ENCODE measurements around the gene C1QTNF4. TPM values are rescaled to one million over a fixed set of nuclear protein-coding genes. Genes with fewer than 3 reads are reported as not detected.

The C1QTNF4 gene
- total RNA-seq, 1 experiment from 2014 or later, result 5.7 TPM

DNA sequence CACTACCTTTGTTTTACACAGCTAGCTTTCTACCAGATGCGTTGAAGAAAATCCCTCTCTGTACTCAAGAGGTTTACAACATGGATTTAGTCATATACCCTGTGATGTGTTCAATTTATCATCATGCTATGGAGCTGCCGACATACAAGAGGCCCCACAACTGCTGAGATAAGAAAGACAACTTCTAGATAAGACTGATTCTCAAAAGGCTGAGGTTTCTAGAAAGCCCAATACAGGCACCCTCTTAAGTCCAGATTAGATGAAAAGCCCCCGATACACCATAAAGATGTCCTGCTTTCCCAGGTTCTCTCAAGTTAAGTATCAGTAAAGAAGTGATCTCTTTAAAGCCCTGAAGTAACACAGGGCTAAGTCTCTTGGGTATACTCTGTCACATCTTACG is 33.8 kb upstream of the C1QTNF4 start:
- Histone ChIP-seq H2BK120ac (ENCODE audit: low read depth, low read length, poor library complexity, severe bottlenecking) (no peak overlapping the region), H3K4me1 (ENCODE audit: insufficient read depth, low read length) (no peaks in the 10 kb centered on the region), H3K27ac (ENCODE audit: insufficient read length, low read depth, low read length) (no peak overlapping the region), H2BK12ac (ENCODE audit: insufficient read length, low read depth, low read length) (no peak overlapping the region), H2BK20ac (ENCODE audit: low read depth, low read length, poor library complexity, severe bottlenecking) (no peak overlapping the region), H3K56ac (ENCODE audit: insufficient read length, low read depth, low read length) (no peak overlapping the region), H2BK5ac (ENCODE audit: insufficient read length, low read length) (no peak overlapping the region), H2AFZ (ENCODE audit: low read length) (no peak overlapping the region), H3K4ac (ENCODE audit: low read depth, low read length) (no peak overlapping the region), H4K5ac (ENCODE audit: insufficient read length, low read depth, low read length) (no peak overlapping the region), H3K79me2 (ENCODE audit: insufficient read depth, low read length) (no peaks in the 10 kb centered on the region), H3K18ac (ENCODE audit: insufficient read length, low read depth, low read length) (no peak overlapping the region), H2BK15ac (ENCODE audit: low read depth, low read length) (no peak overlapping the region), H3K9ac (ENCODE audit: extremely low read depth, insufficient read length, low read length) (no peak overlapping the region), H3K27me3 (ENCODE audit: insufficient read depth, low read length) (no peaks in the 10 kb centered on the region), H3K79me1 (ENCODE audit: insufficient read depth, low read depth, low read length, poor library complexity, severe bottlenecking) (no peaks in the 10 kb centered on the region), H3K23me2 (ENCODE audit: insufficient read length, low read depth, low read length, poor library complexity, severe bottlenecking) (no peaks in the 10 kb centered on the region), H3K4me2 (ENCODE audit: insufficient read depth, insufficient read length, low read length) (no peak overlapping the region), H4K20me1 (ENCODE audit: control insufficient read depth, insufficient read depth, insufficient read length) (no peaks in the 10 kb centered on the region), H3K14ac (ENCODE audit: insufficient read depth, low read length) (no peak overlapping the region), H3T11ph (ENCODE audit: low read length) (no peak overlapping the region), H4K8ac (replicated peaks; ENCODE audit: insufficient read length, low read depth, low read length) (no peak overlapping the region), H2AK5ac (ENCODE audit: insufficient read length, low read length) (no peak overlapping the region), H3K9me3 (ENCODE audit: control insufficient read depth, low read depth, low read length) (no peaks in the 10 kb centered on the region), H3K23ac (ENCODE audit: insufficient read length, low read depth, low read length) (no peak overlapping the region), H4K91ac (ENCODE audit: insufficient read length, low read depth, low read length) (no peak overlapping the region)
- Mint-ChIP-seq H3K36me3 (ENCODE audit: insufficient read depth in 1 of 3, low read depth in 3 of 3) (peaks cover 39 to 79% (median 67%) of the 10 kb centered on the region in 3 experiments; a peak in 6 of 7 replicates), H3K27me3 (ENCODE audit: low read depth) (no peaks in the 10 kb centered on the region), H3K9me3 (no peaks in the 10 kb centered on the region), H3K4me1 (no peaks in the 10 kb centered on the region), H3K4me3 (no peak overlapping the region), H3K27ac (no peak overlapping the region)
- no peak for TF ChIP-seq CTCF (conservative IDR thresholded peaks at IDR 0.05)
- WGBS (ENCODE audit: extremely low coverage, insufficient read length, low lambda C conversion rate), result no CpG with 5 or more reads among the region's 4 CpGs
- no peak for DNase-seq

Data from H9 (cell line).